Endothelial cell of umbilical vein (primary cell): ENCODE measurements around the gene RAB18. TPM values are rescaled to one million over a fixed set of nuclear protein-coding genes. Genes with fewer than 3 reads are reported as not detected.

ENCODE experiments used
- BruUV-seq: library from RNA; stranded (reverse); fragments of 400-500 nt; replicated peaks from 2 replicates; lab custom pipeline; 2021; lab: Mats Ljungman, UMichigan
- CTCF ChIA-PET: fragments of 300-600, 350-600 bp; sonication (Branson Sonifier 250); formaldehyde crosslinking; loops from one replicate; lab custom pipeline; 2021; ENCODE audit warnings: antibody characterized with exemption, inconsistent platforms; lab: Charles Lee
- POLR2A ChIA-PET: fragments of 300-600, 350-600 bp; sonication (Branson Sonifier 250); formaldehyde crosslinking; loops from one replicate; lab custom pipeline; 2021; ENCODE audit warnings: antibody characterized with exemption, inconsistent platforms; lab: Charles Lee
- DNase-seq: peaks from one replicate; pipeline ENCODE4 v3.0.0-alpha.2; 2011; ENCODE audit warnings: low read depth, low spot score
- FAIRE-seq: peaks from 2 replicates; lab custom pipeline; 2011; peaks lifted over from hg19 to GRCh38; lab: Jason Lieb, UNC
- H2AFZ ChIP-seq: 2 replicates; pipeline ENCODE4 v1.6.0; 2012; ENCODE audit warnings: low read depth, low read length, control low read depth, inconsistent platforms
- H3K27ac ChIP-seq: 2 replicates; pipeline ENCODE4 v1.5.1; 2011; ENCODE audit warnings: low read depth, mild to moderate bottlenecking, control low read depth, low read length, moderate library complexity; ENCODE audit not compliant: insufficient read depth
- H3K27me3 ChIP-seq, 2 experiments: 2 replicates each; pipeline versions ENCODE4 v1.6.0 to v1.6.1; 2011; ENCODE audit warnings: low read length in 2 of 2, mixed read lengths in 1 of 2; ENCODE audit not compliant: control insufficient read depth in 2 of 2, insufficient read depth in 2 of 2
- H3K36me3 ChIP-seq, 2 experiments: 2 replicates in 1 of 2; 3 replicates in 1 of 2; pipeline ENCODE4 v1.5.1; 2011; ENCODE audit warnings: low read length in 2 of 2, mild to moderate bottlenecking in 1 of 2, moderate library complexity in 1 of 2; ENCODE audit not compliant: control insufficient read depth in 2 of 2, insufficient read depth in 2 of 2; ENCODE audit errors: extremely low read depth in 1 of 2
- H3K4me1 ChIP-seq: 3 replicates; pipeline ENCODE4 v1.5.1; 2011; ENCODE audit warnings: mild to moderate bottlenecking, low read length; ENCODE audit not compliant: control insufficient read depth, insufficient read depth; ENCODE audit errors: extremely low read depth
- H3K4me2 ChIP-seq: 2 replicates; pipeline ENCODE4 v1.6.1; 2011; ENCODE audit warnings: low read length, control low read depth, mixed read lengths; ENCODE audit not compliant: insufficient read depth
- H3K4me3 ChIP-seq, 3 experiments: fragments of 200-600 bp in 1 of 3; sonication (generic), shearing (Covaris generic) in 1 of 3; replicated peaks in 1 of 3; 2 replicates each; pipeline ENCODE4 v1.5.1; 2011 to 2016; ENCODE audit warnings: control low read depth in 3 of 3, low read length in 3 of 3, mild to moderate bottlenecking in 2 of 3, inconsistent platforms in 1 of 3, low read depth in 1 of 3, moderate library complexity in 1 of 3; ENCODE audit not compliant: insufficient read depth in 1 of 3
- H3K79me2 ChIP-seq: 2 replicates; pipeline ENCODE4 v1.6.0; 2012; ENCODE audit warnings: low read length, inconsistent platforms; ENCODE audit not compliant: control insufficient read depth, insufficient read depth
- H3K9ac ChIP-seq: replicated peaks from 2 replicates; pipeline ENCODE3; 2011; ENCODE audit warnings: low read length, control low read depth; ENCODE audit not compliant: insufficient read depth; ENCODE audit errors: extremely low read depth
- H3K9me1 ChIP-seq: replicated peaks from 3 replicates; pipeline ENCODE4 v1.6.0; 2011; ENCODE audit warnings: mild to moderate bottlenecking, low read length; ENCODE audit not compliant: control insufficient read depth, insufficient read depth; ENCODE audit errors: extremely low read depth
- H3K9me3 ChIP-seq: replicated peaks from 2 replicates; pipeline ENCODE4 v1.5.1; 2012; ENCODE audit warnings: low read length, inconsistent platforms; ENCODE audit not compliant: control insufficient read depth, insufficient read depth
- H4K20me1 ChIP-seq: replicated peaks from 2 replicates; pipeline ENCODE3; 2011; ENCODE audit warnings: mild to moderate bottlenecking, low read length; ENCODE audit not compliant: control insufficient read depth, insufficient read depth; ENCODE audit errors: extremely low read depth
- CTCF ChIP-seq, 2 donors: IDR thresholded peaks; 1 replicate in 1 of 2; 2 replicates in 1 of 2; pipeline ENCODE4 v1.5.1; 2011; ENCODE audit warnings: low read length in 2 of 2, mild to moderate bottlenecking in 2 of 2, moderate library complexity in 2 of 2, control low read depth in 1 of 2, inconsistent platforms in 1 of 2, low read depth in 1 of 2; ENCODE audit not compliant: insufficient read depth in 1 of 2; ENCODE audit errors: extremely low read depth in 1 of 2
- EZH2 ChIP-seq: IDR thresholded peaks from 2 replicates; pipeline ENCODE4 v1.6.1; 2012; ENCODE audit warnings: borderline replicate concordance, low read depth, mild to moderate bottlenecking, moderate library complexity, low read length, inconsistent platforms; ENCODE audit not compliant: severe bottlenecking
- GATA2 ChIP-seq: IDR thresholded peaks from 2 replicates; pipeline ENCODE4 v1.7.0; 2011; ENCODE audit warnings: low read depth, mild to moderate bottlenecking, moderate library complexity, mixed read lengths, low read length; ENCODE audit not compliant: insufficient read length, insufficient read depth
- JUN ChIP-seq: IDR thresholded peaks from 2 replicates; pipeline ENCODE4 v1.6.1; 2011; ENCODE audit warnings: borderline replicate concordance, low read depth; ENCODE audit not compliant: insufficient read length, insufficient read depth
- MAX ChIP-seq: IDR thresholded peaks from 2 replicates; pipeline ENCODE4 v1.6.1; 2011; ENCODE audit not compliant: insufficient read depth, insufficient read length
- POLR2A ChIP-seq: IDR thresholded peaks from 2 replicates; pipeline ENCODE4 v1.6.1; 2012; ENCODE audit warnings: low read depth, mild to moderate bottlenecking, control low read depth, low read length
- POLR2AphosphoS5 ChIP-seq: IDR thresholded peaks from 2 replicates; pipeline ENCODE4 v1.6.1; 2012; ENCODE audit warnings: low read depth, mild to moderate bottlenecking, control low read depth, low read length, moderate library complexity; ENCODE audit not compliant: insufficient read depth
- dilution Hi-C: fragments of 300-500 bp; cut with MboI; formaldehyde crosslinking; loops from one replicate; pipeline ENCODE4 v1.15.0; 2019; ENCODE audit warnings: low sequenced_read_pairs; ENCODE audit not compliant: extremely low pct_ligation_motif_present
- intact Hi-C: fragments of 100-400 bp; cut with micrococcal nuclease; formaldehyde crosslinking; loops from one replicate; pipeline ENCODE4 v1.10.0; 2022
- polyA plus RNA-seq, 4 experiments: library from polyadenylated mRNA; depleted of rRNA in 3 of 4; stranded (reverse) in 3 of 4; unstranded in 1 of 4; fragments of >200 nt; gene quantifications; 2 replicates each; pipeline versions ENCODE4 v1.2.1 to v1.2.3, GENCODE V29; 2011 to 2012; ENCODE audit warnings: missing spikeins in 1 of 4
- total RNA-seq: library from RNA; stranded (reverse); gene quantifications from 2 replicates; pipeline ENCODE4 v1.2.3, GENCODE V29; 2021

RAB18 gene
- total and polyA plus RNA-seq, 2 donors (not counting 3 experiments of a cell fraction or from before 2014, with no cell fraction given): 20.4 to 108 TPM

GRCh38 chr10:27584302-27584701 is 80.2 kb downstream of the RAB18 start:
- intact Hi-C loops (no loop called here), dilution Hi-C loops (no loop called here)
- H3K27ac ChIP-seq: no peak overlapping the region
- H3K9me1 ChIP-seq: no peaks in the 10 kb centered on the region
- H4K20me1 ChIP-seq: no peaks in the 10 kb centered on the region
- H3K9ac ChIP-seq: no peak overlapping the region
- H2AFZ ChIP-seq: no peak overlapping the region
- DNase-seq: no peak
- no peak overlapping the region for H3K4me2 ChIP-seq
- H3K79me2 ChIP-seq: no peaks in the 10 kb centered on the region
- H3K36me3 ChIP-seq: no peaks in the 10 kb centered on the region
- ChIA-PET CTCF (no interaction called here), POLR2A (no interaction called here)
- BruUV-seq: no TSS peak
- H3K4me1 ChIP-seq: no peaks in the 10 kb centered on the region
- no peak for FAIRE-seq
- H3K27me3 ChIP-seq: no peaks in the 10 kb centered on the region
- H3K9me3 ChIP-seq: no peaks in the 10 kb centered on the region
- H3K4me3 ChIP-seq: no peak overlapping the region
- TF ChIP-seq EZH2: no peak
- no peak for TF ChIP-seq JUN
- TF ChIP-seq GATA2: no peak
- no peak for TF ChIP-seq CTCF (IDR thresholded peaks at IDR 0.05; ENCODE audit: extremely low read depth in 1 of 2, insufficient read depth in 1 of 2, low read depth in 1 of 2, low read length in 2 of 2)
- no peak for TF ChIP-seq MAX
- no peak for TF ChIP-seq POLR2AphosphoS5
- TF ChIP-seq POLR2A: no peak

Other genes with a start within 250 kb of the RAB18 start
- gene MKX, start 241.5 kb downstream of the RAB18 start, total RNA-seq: not detected in 2 replicates
- gene MKX, start 241.5 kb downstream of the RAB18 start, polyA plus RNA-seq: not detected in 2 replicates